NCI-H460 (cell line): ENCODE data around the gene DKKL1. TPM values are rescaled to one million over a fixed set of nuclear protein-coding genes. Genes with fewer than 3 reads are reported as not detected.
"Not testable (repeated sequence)": the region's sequence is repeated elsewhere in the genome, so short reads cannot be mapped to it uniquely, and the experiment has no call there.

Source experiments
- DNase-seq: peaks from one replicate; pipeline ENCODE4 v3.0.0-alpha.2; 2016; ENCODE audit warnings: low read depth; ENCODE audit errors: extremely low read depth
- polyA plus RNA-seq: library from polyadenylated mRNA; depleted of rRNA; stranded (reverse); fragments of >200 nt; gene quantifications from 2 replicates; pipeline ENCODE4 v1.2.3, GENCODE V29; 2014; cell fraction: nucleus; rRNA removed
- total RNA-seq: library from RNA; depleted of rRNA; stranded (reverse); fragments of >200 nt; shearing (Covaris generic); gene quantifications from 2 replicates; pipeline ENCODE4 v1.2.3, GENCODE V29; 2014; rRNA removed

Gene DKKL1
- total RNA-seq = not detected in 2 replicates
- polyA plus RNA-seq = not detected in 2 replicates

GRCh38 chr19:49363268-49364082 lies at the start of gene DKKL1:
Gene DKKL1, plus strand, starts transcription at chr19:49363877. Its CDS starts 122 bp downstream, at chr19:49363999.
- DNase-seq = peak; percentile 99

- DNase-seq = no peak
Observed at GRCh38 chr19:49315111-49315510, 48.6 kb upstream of the DKKL1 start.

GRCh38 chr19:49316284-49316683 lies 47.4 kb upstream of the DKKL1 start:
- DNase-seq = no peak

GRCh38 chr19:49318296-49318695 lies 45.4 kb upstream of the DKKL1 start:
- DNase-seq = no peak

- no peak for DNase-seq
Observed at GRCh38 chr19:49324801-49325576, 38.7 kb upstream of the DKKL1 start, which contains the start of gene SLC6A16. Gene SLC6A16, minus strand, starts transcription at chr19:49325191. Its CDS starts 13,844 bp downstream, at chr19:49311347.

- DNase-seq = not testable (repeated sequence)
Observed at GRCh38 chr19:49325756-49326155, 37.9 kb upstream of the DKKL1 start.

- no peak for DNase-seq
Observed at GRCh38 chr19:49326165-49326704, 37.4 kb upstream of the DKKL1 start.

GRCh38 chr19:49327878-49328544 lies 35.7 kb upstream of the DKKL1 start:
- no peak for DNase-seq

GRCh38 chr19:49328741-49329140 lies 34.9 kb upstream of the DKKL1 start:
- DNase-seq = no peak

- DNase-seq = not testable (repeated sequence)
Observed at GRCh38 chr19:49331187-49331586, 32.5 kb upstream of the DKKL1 start.

GRCh38 chr19:49331616-49332055 lies 32.0 kb upstream of the DKKL1 start:
- DNase-seq = peak; percentile 25

GRCh38 chr19:49332691-49333417 lies 30.8 kb upstream of the DKKL1 start:
- DNase-seq = not testable (repeated sequence)

- no peak for DNase-seq
Observed at GRCh38 chr19:49333418-49333805, 30.3 kb upstream of the DKKL1 start.

GRCh38 chr19:49333811-49334288 lies 29.8 kb upstream of the DKKL1 start:
- no peak for DNase-seq

GRCh38 chr19:49335071-49335783 lies 28.4 kb upstream of the DKKL1 start, which contains the start of gene CD37:
Gene CD37, plus strand, starts transcription at chr19:49335406. Its CDS starts 135 bp downstream, at chr19:49335541.
- no peak for DNase-seq

- DNase-seq = no peak
Observed at GRCh38 chr19:49335784-49336481, 27.7 kb upstream of the DKKL1 start.

GRCh38 chr19:49336482-49337266 lies 27.0 kb upstream of the DKKL1 start:
- no peak for DNase-seq
